ENCODE results near the gene FAM107B. TPM values are rescaled to one million over a fixed set of nuclear protein-coding genes. Genes with fewer than 3 reads are reported as not detected.
A peak's percentile ranks its signal among the peaks of the same experiment; 100 is the strongest.

FAM107B gene
- total RNA-seq, 1 experiment from 2014 or later: 24.5 TPM

DNA sequence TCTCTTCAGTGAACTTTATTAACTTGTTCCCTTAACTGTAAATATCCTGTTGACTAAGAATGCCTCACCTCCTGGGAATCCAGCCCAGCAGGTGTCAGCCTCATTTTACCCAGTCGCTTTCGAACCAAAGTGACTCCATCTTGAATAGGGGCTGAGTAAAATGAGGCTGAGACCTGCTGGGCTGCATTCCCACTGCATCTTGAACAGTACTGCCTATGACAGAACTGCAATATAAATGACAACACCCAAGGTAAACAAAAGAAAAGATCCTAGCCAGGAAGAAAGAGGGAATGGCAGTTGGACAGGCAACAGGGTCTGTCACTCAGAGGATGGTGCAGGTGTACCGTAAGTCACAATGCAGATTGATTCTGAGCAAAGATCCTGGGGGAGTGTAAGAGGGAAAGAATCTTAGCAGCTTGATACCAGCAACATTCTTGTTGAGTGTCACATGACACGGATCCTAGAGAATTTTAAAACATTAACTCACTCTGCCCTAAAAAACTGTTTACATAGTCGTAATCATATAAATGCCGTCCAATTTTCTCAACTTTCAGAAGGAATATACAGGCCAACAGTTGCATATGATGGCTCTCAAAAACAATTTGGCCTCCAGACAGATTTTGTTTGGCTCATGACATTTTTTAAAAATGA, 4.4 kb upstream of the FAM107B start:
- H3K36me3 Mint-ChIP-seq (ENCODE audit: insufficient read depth in 1 of 3, low read depth in 3 of 3): no peaks in the 10 kb centered on the region
- Histone ChIP-seq H3K23ac (ENCODE audit: insufficient read length, low read depth, low read length) (no peak overlapping the region), H2BK15ac (ENCODE audit: low read depth, low read length) (no peak overlapping the region), H3K27me3 (ENCODE audit: insufficient read depth, low read length) (no peaks in the 10 kb centered on the region), H4K5ac (ENCODE audit: insufficient read length, low read depth, low read length) (no peak overlapping the region), H4K91ac (ENCODE audit: insufficient read length, low read depth, low read length) (no peak overlapping the region), H2BK12ac (ENCODE audit: insufficient read length, low read depth, low read length) (no peak overlapping the region), H2BK5ac (ENCODE audit: insufficient read length, low read length) (no peak overlapping the region), H3K18ac (ENCODE audit: insufficient read length, low read depth, low read length) (no peak overlapping the region), H3K4me2 (ENCODE audit: insufficient read depth, insufficient read length, low read length) (no peak overlapping the region), H3K14ac (ENCODE audit: insufficient read depth, low read length) (no peak overlapping the region), H2AFZ (ENCODE audit: low read length) (no peak overlapping the region), H3K27ac (ENCODE audit: insufficient read length, low read depth, low read length) (no peak overlapping the region), H4K8ac (replicated peaks; ENCODE audit: insufficient read length, low read depth, low read length) (no peak overlapping the region), H2BK20ac (ENCODE audit: low read depth, low read length, poor library complexity, severe bottlenecking) (no peak overlapping the region), H4K20me1 (ENCODE audit: control insufficient read depth, insufficient read depth, insufficient read length) (no peaks in the 10 kb centered on the region), H3K9ac (ENCODE audit: extremely low read depth, insufficient read length, low read length) (no peak overlapping the region), H3K79me2 (ENCODE audit: insufficient read depth, low read length) (no peaks in the 10 kb centered on the region), H3K9me3 (ENCODE audit: control insufficient read depth, low read depth, low read length) (no peaks in the 10 kb centered on the region), H3K79me1 (ENCODE audit: insufficient read depth, low read depth, low read length, poor library complexity, severe bottlenecking) (no peaks in the 10 kb centered on the region), H2BK120ac (ENCODE audit: low read depth, low read length, poor library complexity, severe bottlenecking) (no peak overlapping the region), H3K4ac (ENCODE audit: low read depth, low read length) (no peak overlapping the region), H3K4me1 (ENCODE audit: insufficient read depth, low read length) (no peaks in the 10 kb centered on the region; the same call in 1 of the 2 replicates), H2AK5ac (ENCODE audit: insufficient read length, low read length) (no peak overlapping the region), H3K23me2 (ENCODE audit: insufficient read length, low read depth, low read length, poor library complexity, severe bottlenecking) (no peaks in the 10 kb centered on the region), H3K56ac (ENCODE audit: insufficient read length, low read depth, low read length) (no peak overlapping the region), H3T11ph (ENCODE audit: low read length) (no peak overlapping the region)
- no peaks in the 10 kb centered on the region for H3K9me3 Mint-ChIP-seq
- peaks cover 2% of the 10 kb centered on the region; the same call in 1 of the 2 replicates for H3K27me3 Mint-ChIP-seq (ENCODE audit: low read depth)
- TF ChIP-seq, protein P1, sequence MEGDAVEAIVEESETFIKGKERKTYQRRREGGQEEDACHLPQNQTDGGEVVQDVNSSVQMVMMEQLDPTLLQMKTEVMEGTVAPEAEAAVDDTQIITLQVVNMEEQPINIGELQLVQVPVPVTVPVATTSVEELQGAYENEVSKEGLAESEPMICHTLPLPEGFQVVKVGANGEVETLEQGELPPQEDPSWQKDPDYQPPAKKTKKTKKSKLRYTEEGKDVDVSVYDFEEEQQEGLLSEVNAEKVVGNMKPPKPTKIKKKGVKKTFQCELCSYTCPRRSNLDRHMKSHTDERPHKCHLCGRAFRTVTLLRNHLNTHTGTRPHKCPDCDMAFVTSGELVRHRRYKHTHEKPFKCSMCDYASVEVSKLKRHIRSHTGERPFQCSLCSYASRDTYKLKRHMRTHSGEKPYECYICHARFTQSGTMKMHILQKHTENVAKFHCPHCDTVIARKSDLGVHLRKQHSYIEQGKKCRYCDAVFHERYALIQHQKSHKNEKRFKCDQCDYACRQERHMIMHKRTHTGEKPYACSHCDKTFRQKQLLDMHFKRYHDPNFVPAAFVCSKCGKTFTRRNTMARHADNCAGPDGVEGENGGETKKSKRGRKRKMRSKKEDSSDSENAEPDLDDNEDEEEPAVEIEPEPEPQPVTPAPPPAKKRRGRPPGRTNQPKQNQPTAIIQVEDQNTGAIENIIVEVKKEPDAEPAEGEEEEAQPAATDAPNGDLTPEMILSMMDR (conservative IDR thresholded peaks at IDR 0.05): no peak
- H3K4me3 Mint-ChIP-seq: no peak overlapping the region
- whole genome bisulfite sequencing (ENCODE audit: extremely low coverage, insufficient read length, low lambda C conversion rate): no CpG with 5 or more reads among the region's 6 CpGs
- DNase-seq: no peak
- peaks cover 3 to 4% of the 10 kb centered on the region in 2 experiments; a peak in 3 of 4 replicates for H3K4me1 Mint-ChIP-seq
- H3K27ac Mint-ChIP-seq: 0 out of 7 replicates have a peak overlapping the region, but pooled peaks of 1 of the 3 experiments have one; percentile 15

Measured in H9 (cell line).